Mesothelial cell of epicardium (in vitro differentiated cells): Measurements from ENCODE around the gene SNX1. TPM values are rescaled to one million over a fixed set of nuclear protein-coding genes. Genes with fewer than 3 reads are reported as not detected.
A peak's percentile ranks its signal among the peaks of the same experiment; 100 is the strongest.

ENCODE experiments used
- DNase-seq, 2 experiments: peaks; one replicate each; pipeline ENCODE4 v3.0.0; 2021; ENCODE audit warnings: low spot score in 2 of 2; ENCODE audit not compliant: unreplicated experiment in 2 of 2
- H3K27ac Mint-ChIP-seq: 2 replicates; pipeline ENCODE4 v1.8.0; 2021; ENCODE audit warnings: mixed read lengths
- H3K27me3 Mint-ChIP-seq: 2 replicates; pipeline ENCODE4 v1.8.0; 2021; ENCODE audit warnings: low read depth, mixed read lengths
- H3K36me3 Mint-ChIP-seq: 2 replicates; pipeline ENCODE4 v1.8.0; 2021; ENCODE audit warnings: mixed read lengths
- H3K4me1 Mint-ChIP-seq: 2 replicates; pipeline ENCODE4 v1.8.0; 2021; ENCODE audit warnings: mixed read lengths
- H3K4me3 Mint-ChIP-seq: 2 replicates; pipeline ENCODE4 v1.8.0; 2021; ENCODE audit warnings: mild to moderate bottlenecking, moderate library complexity, mixed read lengths
- H3K9me3 Mint-ChIP-seq: 2 replicates; pipeline ENCODE4 v1.8.0; 2021; ENCODE audit warnings: mixed read lengths
- CTCF ChIP-seq: fragments of 200-600 bp; sonication (generic); IDR thresholded peaks from one replicate; pipeline ENCODE4 v1.5.0; 2021; ENCODE audit warnings: antibody characterized with exemption; ENCODE audit not compliant: unreplicated experiment
- total RNA-seq: library from RNA; stranded (reverse); gene quantifications from 3 replicates; pipeline ENCODE4 v1.2.1, GENCODE V29; 2021

The SNX1 gene
- total RNA-seq, 1 donor from 2014 or later, result 93.6 TPM

- Mint-ChIP-seq H3K9me3 (no peaks in the 10 kb centered on the region), H3K4me3 (peak overlapping the region; percentile 22)
- no peak for DNase-seq
These were observed 54.3 kb downstream of the SNX1 start for GRCh38 chr15:64149893-64150578.

GRCh38 chr15:64151727-64152506, 56.1 kb downstream of the SNX1 start, which contains the start of gene SNX22:
SNX22 (plus strand) TSS chr15:64151731; CDS start chr15:64151776, 45 bp downstream.
- Mint-ChIP-seq H3K27me3 (peaks cover 34% of the 10 kb centered on the region), H3K27ac (no peak within 1 kb of the TSS), H3K4me1 (peaks cover 12% of the 10 kb centered on the region), H3K36me3 (peaks cover 7% of the 10 kb centered on the region), H3K4me3 (peak within 1 kb of the TSS; percentile 68), H3K9me3 (no peaks in the 10 kb centered on the region)
- peak in 1 of 2 experiments; percentile 55 for DNase-seq
- no peak for TF ChIP-seq CTCF

More at GRCh38 chr15:64149893-64150578, 54.3 kb downstream of the SNX1 start:
- peaks cover 34% of the 10 kb centered on the region for H3K27me3 Mint-ChIP-seq
- H3K36me3 Mint-ChIP-seq, result peaks cover 4% of the 10 kb centered on the region
- no peak for TF ChIP-seq CTCF
- no peak overlapping the region for H3K27ac Mint-ChIP-seq
- H3K4me1 Mint-ChIP-seq, result peaks cover 16% of the 10 kb centered on the region

- no peak for DNase-seq
- TF ChIP-seq CTCF, result no peak
- no peak overlapping the region for H3K27ac Mint-ChIP-seq
- peaks cover 12% of the 10 kb centered on the region for H3K4me1 Mint-ChIP-seq
- no peaks in the 10 kb centered on the region for H3K9me3 Mint-ChIP-seq
- peak overlapping the region; percentile 42 for H3K4me3 Mint-ChIP-seq
- peaks cover 34% of the 10 kb centered on the region for H3K27me3 Mint-ChIP-seq
- peaks cover 14% of the 10 kb centered on the region for H3K36me3 Mint-ChIP-seq
These were observed 57.0 kb downstream of the SNX1 start for GRCh38 chr15:64152507-64153387.

- Mint-ChIP-seq H3K27ac (peak overlapping the region; percentile 82), H3K9me3 (no peaks in the 10 kb centered on the region)
- TF ChIP-seq CTCF, result peak; percentile 96
These were observed 57.9 kb downstream of the SNX1 start for GRCh38 chr15:64153480-64154367.

More at GRCh38 chr15:64153480-64154367, 57.9 kb downstream of the SNX1 start:
- peak overlapping the region; percentile 49 for H3K4me3 Mint-ChIP-seq
- peaks cover 22% of the 10 kb centered on the region for H3K36me3 Mint-ChIP-seq
- peak; percentile 77 to 97 for DNase-seq
- peaks cover 14% of the 10 kb centered on the region for H3K4me1 Mint-ChIP-seq
- H3K27me3 Mint-ChIP-seq, result peaks cover 34% of the 10 kb centered on the region
